Renal cortical epithelial cell (primary cell): ENCODE data around the gene NPRL2. TPM values are rescaled to one million over a fixed set of nuclear protein-coding genes. Genes with fewer than 3 reads are reported as not detected.
A peak's percentile ranks its signal among the peaks of the same experiment; 100 is the strongest.

ENCODE experiments used
- DNase-seq: peaks from one replicate; pipeline ENCODE4 v3.0.0-alpha.2; 2011; ENCODE audit warnings: low read depth
- total RNA-seq: library from RNA; depleted of rRNA; stranded (reverse); fragments of >200 nt; gene quantifications from 2 replicates; pipeline ENCODE4 v1.2.3, GENCODE V29; 2014

The NPRL2 gene
- total RNA-seq: 17.1 and 24.5 TPM in 2 replicates

DNA sequence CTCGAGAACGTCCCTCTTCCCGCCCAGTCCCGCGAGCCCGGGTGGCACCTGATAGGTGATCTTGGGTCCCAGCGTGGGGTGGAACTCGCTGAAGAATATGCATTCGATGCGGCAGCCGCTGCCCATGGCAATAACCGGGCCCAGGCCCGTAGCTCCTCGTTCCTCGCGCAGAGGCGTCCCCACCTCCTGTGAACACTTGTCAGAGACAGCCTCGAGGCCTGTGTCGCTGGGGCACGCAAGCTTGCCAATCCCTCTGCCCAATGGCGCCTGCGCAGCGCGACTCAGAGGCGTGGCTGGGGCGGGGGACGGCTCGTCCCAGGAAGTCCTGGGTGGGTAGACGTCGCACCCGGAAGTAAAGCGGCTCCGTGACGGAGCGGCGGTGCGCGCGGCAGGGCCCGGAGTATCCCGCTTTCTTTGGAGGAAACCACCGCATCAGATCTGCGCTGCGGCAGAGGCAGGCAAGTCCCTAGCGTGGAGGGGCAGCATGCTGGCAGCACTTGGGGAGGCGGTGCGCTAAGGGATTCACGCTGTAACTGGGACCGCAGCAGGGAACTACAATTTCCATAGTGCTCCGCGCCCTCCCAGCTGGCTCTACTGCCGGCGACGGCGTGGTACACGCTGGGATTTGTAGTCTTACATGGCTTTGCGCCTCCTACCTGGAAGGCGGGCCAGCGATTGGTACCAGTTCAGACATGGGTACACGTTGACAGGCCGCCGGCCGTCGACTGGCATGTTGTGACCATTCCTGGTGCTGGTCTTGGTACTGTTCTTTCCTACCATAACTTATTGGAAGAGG, at the start of gene NPRL2, which contains the start of gene CYB561D2:
Gene NPRL2, minus strand, starts transcription at position 249 of the 796 bp plus-strand sequence. Its CDS starts 123 bp downstream, at position 126.
Gene CYB561D2, plus strand, starts transcription at position 336 of the 796 bp plus-strand sequence. CDS start 572 bp downstream, outside the sequence.
- peak; percentile 87 for DNase-seq

- peak; percentile 20 for DNase-seq
Measured at GRCh38 chr3:50396502-50396901, 45.9 kb upstream of the NPRL2 start.

DNA sequence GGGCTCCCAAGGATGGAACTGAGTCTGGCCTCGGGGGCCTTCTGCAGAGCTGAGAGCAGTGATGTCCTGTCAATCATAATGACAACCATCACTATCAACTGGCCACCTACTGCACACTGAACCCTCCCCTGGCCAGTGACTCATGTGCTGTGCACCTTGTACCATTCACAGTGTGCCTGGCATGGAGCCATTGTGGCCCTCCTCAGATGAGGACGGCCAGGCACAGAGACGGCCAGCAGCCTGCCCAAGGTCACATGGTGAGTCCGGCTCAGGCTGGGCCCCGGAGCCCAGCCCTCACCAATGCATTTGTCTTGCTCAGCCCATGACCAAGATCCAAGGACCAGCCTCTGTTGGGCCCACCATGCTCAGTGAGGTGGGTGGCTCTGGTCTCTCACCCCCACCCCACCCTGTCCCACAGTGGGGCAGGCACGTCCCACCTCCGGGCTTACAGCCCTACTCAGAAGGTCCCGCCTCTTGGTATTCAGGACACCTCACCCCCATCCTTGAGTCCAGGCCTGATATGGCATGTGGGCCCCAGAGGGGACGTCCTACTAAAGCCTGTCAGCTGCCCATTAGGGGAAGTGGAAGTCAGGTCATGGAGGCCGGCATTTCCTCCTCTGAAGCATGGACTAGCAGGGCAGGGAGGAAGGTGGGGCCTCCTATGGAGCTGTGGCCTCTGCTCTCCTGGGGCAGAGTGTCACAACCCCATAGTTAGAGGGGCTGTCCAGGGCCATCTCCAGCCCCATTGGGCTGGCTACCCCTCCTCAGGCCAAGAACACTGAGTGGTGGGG, 44.7 kb upstream of the NPRL2 start:
- DNase-seq: no peak

GRCh38 chr3:50393061-50393460, 42.5 kb upstream of the NPRL2 start:
- no peak for DNase-seq

DNA sequence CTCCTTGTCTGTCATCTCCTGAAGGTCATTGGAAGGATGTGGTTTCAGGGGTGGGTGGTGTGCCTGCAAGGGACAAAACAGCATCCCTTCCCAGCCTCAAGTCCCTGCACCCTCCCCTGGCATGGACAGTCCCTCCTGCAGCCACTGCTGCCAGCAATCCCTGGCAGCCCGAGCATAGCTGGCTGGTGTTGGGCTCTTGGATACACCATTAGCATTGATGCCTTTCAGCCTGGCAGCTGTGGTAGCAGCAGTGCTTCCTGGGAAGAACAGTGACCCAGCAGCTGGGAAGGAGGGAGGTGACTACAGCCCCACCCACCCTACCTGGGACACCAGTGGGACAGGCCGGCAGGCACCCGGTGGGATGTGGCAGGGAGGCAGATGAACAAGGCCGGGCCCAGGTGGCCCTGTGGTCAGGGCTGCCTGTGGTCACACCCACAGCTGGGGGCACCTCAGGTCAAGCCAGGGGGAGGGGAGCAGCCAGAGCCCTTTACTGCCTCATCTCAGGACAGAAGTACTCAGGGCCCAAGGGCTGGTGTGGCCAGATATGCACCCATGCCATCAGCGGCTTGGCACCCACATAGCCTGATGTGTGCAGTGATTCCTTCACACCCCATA, 41.6 kb upstream of the NPRL2 start:
- no peak for DNase-seq

DNA sequence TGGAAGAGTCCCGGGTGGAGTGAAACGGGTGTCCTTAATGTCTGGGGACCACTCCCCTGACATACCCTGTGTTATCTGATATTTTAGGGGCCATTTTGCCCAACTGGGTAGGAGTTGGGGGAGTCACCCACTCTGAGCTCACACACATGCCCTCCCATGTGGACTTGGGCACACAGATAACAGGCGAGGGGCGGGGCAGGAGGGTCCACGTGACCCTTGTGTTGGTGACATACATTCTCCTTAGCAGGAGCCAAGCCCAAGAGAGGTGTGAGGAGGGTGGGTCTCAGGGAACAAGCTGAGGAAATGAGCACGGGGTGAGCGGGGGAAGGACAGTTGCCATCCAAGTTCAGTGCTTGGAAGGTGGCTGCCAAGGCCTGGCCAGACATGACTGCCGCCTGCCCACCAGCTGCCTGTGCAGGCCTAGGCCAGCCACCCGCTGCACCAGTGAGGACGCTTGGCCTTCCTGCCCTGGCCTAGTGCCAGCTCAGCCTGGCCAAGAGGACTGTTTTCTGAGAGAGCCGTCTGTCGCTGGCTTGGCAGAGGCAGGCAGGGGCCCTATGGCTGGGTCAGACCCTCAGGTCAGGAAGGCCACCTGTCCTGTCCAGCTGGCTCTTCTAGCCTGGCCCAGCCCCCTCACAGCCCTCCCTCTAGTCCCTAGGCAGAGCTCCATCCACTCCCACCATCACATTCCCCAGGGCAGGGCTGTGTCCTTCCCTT, 40.1 kb upstream of the NPRL2 start:
- DNase-seq: no peak

DNA sequence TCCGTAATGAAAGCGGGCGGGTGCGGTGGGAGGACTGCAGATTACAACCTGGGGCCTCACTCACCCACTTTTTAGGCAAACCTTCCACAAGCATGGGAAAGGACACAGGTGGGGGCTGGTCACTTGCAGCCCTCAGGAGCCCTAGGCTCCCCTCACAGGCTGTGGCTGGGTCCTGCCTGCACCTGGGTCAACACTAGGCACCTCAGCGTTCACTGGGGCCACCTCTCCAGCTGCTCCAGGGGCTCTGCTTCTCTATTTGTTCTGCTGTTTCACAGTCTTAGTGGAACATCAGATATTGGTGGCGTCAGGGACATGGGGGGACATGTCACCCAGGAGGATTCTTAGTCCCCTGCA, 38.8 kb upstream of the NPRL2 start:
- DNase-seq: no peak

DNA sequence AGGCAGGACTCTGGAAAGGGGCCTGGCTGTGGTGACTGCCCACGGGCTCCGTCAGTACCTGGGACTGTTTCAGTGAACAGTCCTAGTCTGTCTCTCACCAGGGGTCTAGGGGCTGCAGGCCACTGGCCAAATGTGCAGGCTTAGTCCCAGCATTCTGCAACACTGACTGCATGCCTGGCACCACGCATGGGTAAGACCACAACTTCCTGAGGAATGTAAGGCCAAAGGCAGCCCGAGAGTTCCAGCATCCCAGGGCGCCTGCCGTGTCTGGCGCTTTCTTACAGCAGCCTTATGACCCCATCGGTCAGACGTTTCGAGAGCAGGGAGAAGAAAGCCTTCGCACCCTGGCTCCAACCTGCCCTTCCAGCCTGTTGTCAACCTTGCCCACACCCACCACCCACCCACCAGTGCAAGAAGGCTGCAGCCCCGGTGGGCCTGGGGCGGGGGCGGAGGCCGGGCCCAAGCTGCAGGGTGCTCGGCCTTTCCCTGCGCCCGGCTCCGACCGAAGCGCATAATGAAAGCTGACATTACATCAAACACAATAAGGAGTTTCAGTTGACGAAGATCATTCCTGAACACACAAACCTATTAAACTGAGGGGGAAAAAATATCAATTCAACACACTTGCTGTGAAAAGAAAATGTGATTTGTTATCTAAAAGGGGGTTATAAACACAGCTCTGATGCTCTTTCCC, 38.3 kb upstream of the NPRL2 start:
- no peak for DNase-seq

- peak; percentile 3 for DNase-seq
Measured at GRCh38 chr3:50388016-50388719, 37.6 kb upstream of the NPRL2 start.

- no peak for DNase-seq
Measured at GRCh38 chr3:50385754-50386153, 35.2 kb upstream of the NPRL2 start.

- DNase-seq: no peak
Measured at GRCh38 chr3:50383750-50384149, 33.2 kb upstream of the NPRL2 start.

DNA sequence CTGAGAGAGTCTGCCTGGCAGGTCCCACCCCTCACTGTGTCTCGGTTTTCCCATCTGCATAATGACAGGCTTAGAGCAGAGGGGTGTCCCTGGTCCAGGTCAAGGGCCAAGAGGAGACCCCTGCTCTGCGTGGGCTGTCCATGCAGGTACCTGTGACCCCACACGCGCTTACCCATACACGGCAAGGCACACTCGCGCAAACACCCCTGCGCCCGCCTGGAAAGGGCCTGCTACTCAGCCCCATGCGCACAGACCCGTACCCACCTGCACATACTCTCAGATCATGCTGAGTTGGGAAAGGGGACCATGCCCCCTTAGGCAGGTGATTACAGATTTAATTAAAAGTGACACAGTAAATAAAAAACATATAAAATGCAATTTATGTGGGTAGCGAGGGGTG, 32.1 kb upstream of the NPRL2 start:
- no peak for DNase-seq

GRCh38 chr3:50381383-50381782, 30.8 kb upstream of the NPRL2 start:
- DNase-seq: no peak

GRCh38 chr3:50380405-50381085, 30.0 kb upstream of the NPRL2 start:
- DNase-seq: no peak

DNA sequence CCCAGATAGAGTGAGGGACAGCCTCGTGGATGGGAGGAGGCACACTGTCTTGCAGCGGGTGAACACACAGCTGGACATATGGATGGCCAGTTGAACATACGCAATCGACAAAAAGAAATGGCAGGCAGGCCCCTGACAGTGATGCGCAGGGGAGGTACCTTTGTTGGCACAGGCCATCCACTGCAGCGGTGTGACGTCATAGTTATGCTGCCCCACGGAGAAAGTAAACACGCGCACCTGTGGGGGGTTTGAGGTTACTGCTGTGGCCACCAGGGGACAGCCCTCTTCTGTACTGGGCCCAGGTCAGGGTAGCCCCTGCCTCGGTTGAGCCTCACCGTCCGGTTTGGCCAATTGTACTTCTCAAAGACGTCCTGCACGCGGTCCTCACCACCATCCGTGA, 28.2 kb upstream of the NPRL2 start:
- no peak for DNase-seq

- no peak for DNase-seq
Measured at GRCh38 chr3:50378024-50378423, 27.4 kb upstream of the NPRL2 start.

DNA sequence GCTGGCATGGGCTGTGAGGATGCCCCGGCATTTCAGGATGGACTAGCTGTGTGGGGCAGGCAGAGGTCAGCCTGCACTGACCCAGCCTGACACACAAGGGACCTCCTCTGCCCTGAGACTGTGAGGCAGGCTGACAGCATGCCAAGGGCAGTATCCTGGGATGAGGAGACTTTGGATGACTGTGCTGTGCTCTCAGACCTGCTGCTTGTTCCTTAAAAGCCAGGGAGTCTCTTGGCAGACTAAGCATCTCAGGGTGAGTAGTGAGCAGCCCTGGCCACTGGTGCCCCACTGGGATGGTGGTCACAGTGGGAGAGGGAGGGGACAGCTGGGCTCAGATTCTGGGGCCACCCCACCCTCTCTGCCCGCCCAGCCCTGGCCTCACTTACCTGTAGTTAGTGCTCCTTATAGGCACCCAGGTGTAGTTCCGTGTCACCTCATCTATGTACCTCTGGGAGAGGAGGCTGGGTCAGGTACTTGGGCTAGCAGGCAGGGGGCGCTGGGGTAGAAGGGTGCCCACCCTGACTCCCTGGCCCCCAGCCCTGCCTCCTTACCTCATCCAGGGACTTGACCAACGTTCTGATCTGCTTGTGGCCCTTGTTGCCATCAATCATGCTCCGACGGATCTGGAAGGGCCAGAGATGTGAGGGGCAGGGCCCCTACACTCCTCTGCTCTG, 24.8 kb upstream of the NPRL2 start:
- DNase-seq: no peak

- DNase-seq: no peak
Measured at GRCh38 chr3:50374363-50375257, 24.0 kb upstream of the NPRL2 start.
